OCI-LY3 (cell line): ENCODE data around the gene TUBGCP3.
"Not testable (repeated sequence)": the region's sequence is repeated elsewhere in the genome, so short reads cannot be mapped to it uniquely, and the experiment has no call there.

Experiments
- H2AFZ ChIP-seq: fragments of 200-600, 300-600 bp; shearing (Covaris generic); 2 replicates; pipeline ENCODE4 v1.6.0; 2014; ENCODE audit warnings: antibody characterized with exemption, low read depth, low read length
- H3K27ac ChIP-seq: fragments of 200-600, 300-600 bp; sonication (generic); 2 replicates; pipeline ENCODE4 v1.5.1; 2014; ENCODE audit warnings: mild to moderate bottlenecking, low read length, moderate library complexity, mixed read lengths
- H3K27me3 ChIP-seq: fragments of 200-600, 300-600 bp; sonication (generic); 2 replicates; pipeline ENCODE4 v1.6.1; 2014; ENCODE audit warnings: low read depth, low read length, mixed read lengths
- H3K36me3 ChIP-seq: fragments of 200-600, 300-600 bp; sonication (generic); replicated peaks from 2 replicates; pipeline ENCODE3; 2014; ENCODE audit warnings: low read depth, low read length, mixed read lengths
- H3K4me1 ChIP-seq: fragments of 300-600, 200-600 bp; sonication (generic); 2 replicates; pipeline ENCODE4 v1.6.1; 2014; ENCODE audit warnings: low read length, mixed read lengths
- H3K4me2 ChIP-seq: fragments of 200-600, 300-600 bp; sonication (generic); 2 replicates; pipeline ENCODE4 v1.6.1; 2014; ENCODE audit warnings: low read length, mixed read lengths
- H3K4me3 ChIP-seq: fragments of 300-600, 200-600 bp; sonication (generic); 2 replicates; pipeline ENCODE4 v1.5.1; 2014; ENCODE audit warnings: antibody characterized with exemption, mild to moderate bottlenecking, low read length, moderate library complexity
- H3K79me2 ChIP-seq: fragments of 300-600, 200-600 bp; shearing (Covaris generic); 2 replicates; pipeline ENCODE4 v1.6.1; 2014; ENCODE audit warnings: mild to moderate bottlenecking, low read length, mixed read lengths
- H3K9ac ChIP-seq: fragments of 300-600, 200-600 bp; shearing (Covaris generic); 2 replicates; pipeline ENCODE4 v1.6.0; 2014; ENCODE audit warnings: mild to moderate bottlenecking, low read length, moderate library complexity
- H3K9me3 ChIP-seq: fragments of 200-600, 300-600 bp; shearing (Covaris generic); 2 replicates; pipeline ENCODE4 v1.6.1; 2014; ENCODE audit warnings: low read length, mixed read lengths; ENCODE audit not compliant: insufficient read depth
- H4K20me1 ChIP-seq: fragments of 200-600, 300-600 bp; sonication (generic); 2 replicates; pipeline ENCODE4 v1.6.1; 2016; ENCODE audit warnings: low read length, mixed read lengths; ENCODE audit not compliant: insufficient read depth
- CTCF ChIP-seq: fragments of 200-600, 300-600 bp; sonication (generic); IDR thresholded peaks from 2 replicates; pipeline ENCODE4 v1.5.1; 2014; ENCODE audit warnings: antibody characterized with exemption, low read length, low read depth
- EZH2phosphoT487 ChIP-seq: fragments of 200-600 bp; shearing (Covaris generic); IDR thresholded peaks from 2 replicates; pipeline ENCODE4 v1.6.1; 2018; ENCODE audit warnings: antibody characterized with exemption, mixed run types, low read depth

The TUBGCP3 gene

GRCh38 chr13:112634102-112634501 is 46.1 kb upstream of the TUBGCP3 start:
- no peaks in the 10 kb centered on the region for H3K9me3 ChIP-seq
- no peak for TF ChIP-seq EZH2phosphoT487
- no peak for TF ChIP-seq CTCF
- no peaks in the 10 kb centered on the region for H3K79me2 ChIP-seq
- H4K20me1 ChIP-seq: no peaks in the 10 kb centered on the region
- peaks cover 46% of the 10 kb centered on the region for H3K27me3 ChIP-seq
- no peak overlapping the region for H2AFZ ChIP-seq
- H3K9ac ChIP-seq: no peak overlapping the region
- H3K27ac ChIP-seq: no peak overlapping the region
- H3K4me1 ChIP-seq: no peaks in the 10 kb centered on the region
- no peak overlapping the region for H3K4me2 ChIP-seq
- no peaks in the 10 kb centered on the region for H3K36me3 ChIP-seq
- H3K4me3 ChIP-seq: no peak overlapping the region

GRCh38 chr13:112630226-112630625 is 42.3 kb upstream of the TUBGCP3 start:
- H3K27me3 ChIP-seq: peaks cover 32% of the 10 kb centered on the region
- H3K9ac ChIP-seq, H3K27ac ChIP-seq, H4K20me1 ChIP-seq, H3K4me1 ChIP-seq, H3K79me2 ChIP-seq, H3K36me3 ChIP-seq, H2AFZ ChIP-seq, H3K4me2 ChIP-seq, H3K9me3 ChIP-seq, H3K4me3 ChIP-seq: not testable (repeated sequence)

GRCh38 chr13:112629161-112629560 is 41.2 kb upstream of the TUBGCP3 start:
- no peak overlapping the region for H3K4me3 ChIP-seq
- no peaks in the 10 kb centered on the region for H3K79me2 ChIP-seq
- no peaks in the 10 kb centered on the region for H3K36me3 ChIP-seq
- H3K9ac ChIP-seq: no peak overlapping the region
- no peak overlapping the region for H3K27ac ChIP-seq
- TF ChIP-seq CTCF (no peak), EZH2phosphoT487 (no peak)
- no peak overlapping the region for H3K4me2 ChIP-seq
- H2AFZ ChIP-seq: no peak overlapping the region
- H4K20me1 ChIP-seq: no peaks in the 10 kb centered on the region
- H3K4me1 ChIP-seq: no peaks in the 10 kb centered on the region
- H3K9me3 ChIP-seq: no peaks in the 10 kb centered on the region
- H3K27me3 ChIP-seq: peaks cover 25% of the 10 kb centered on the region

- not testable (repeated sequence) for H3K4me2 ChIP-seq, H3K79me2 ChIP-seq, H3K9me3 ChIP-seq, H2AFZ ChIP-seq, H3K27ac ChIP-seq, H3K4me3 ChIP-seq, H3K9ac ChIP-seq, H3K36me3 ChIP-seq, H4K20me1 ChIP-seq, H3K4me1 ChIP-seq
- peaks cover 38% of the 10 kb centered on the region for H3K27me3 ChIP-seq
Measured at GRCh38 chr13:112627613-112628012, 39.7 kb upstream of the TUBGCP3 start.

GRCh38 chr13:112627161-112627560 is 39.2 kb upstream of the TUBGCP3 start:
- H3K9ac ChIP-seq: no peak overlapping the region
- H3K9me3 ChIP-seq: no peaks in the 10 kb centered on the region
- H3K4me3 ChIP-seq: no peak overlapping the region
- no peak overlapping the region for H3K4me2 ChIP-seq
- H3K27me3 ChIP-seq: peaks cover 43% of the 10 kb centered on the region
- H4K20me1 ChIP-seq: no peaks in the 10 kb centered on the region
- TF ChIP-seq EZH2phosphoT487: no peak
- TF ChIP-seq CTCF: no peak
- no peaks in the 10 kb centered on the region for H3K79me2 ChIP-seq
- H3K36me3 ChIP-seq: no peaks in the 10 kb centered on the region
- H2AFZ ChIP-seq: no peak overlapping the region
- no peaks in the 10 kb centered on the region for H3K4me1 ChIP-seq
- H3K27ac ChIP-seq: no peak overlapping the region
